ENCODE data around the gene CTH.
"Not testable (repeated sequence)": the region's sequence is repeated elsewhere in the genome, so short reads cannot be mapped to it uniquely, and the experiment has no call there.

GRCh38 chr1:70367397-70367796 is 43.7 kb upstream of the CTH start:
- TF ChIP-seq MYNN (CRISPR knock-in tag; IDR thresholded peaks at IDR 0.05; ENCODE audit: low read depth); ZNF274 (CRISPR knock-in tag; IDR thresholded peaks at IDR 0.05); CTCF (CRISPR knock-in tag; IDR thresholded peaks at IDR 0.05); HDAC2 (CRISPR knock-in tag; IDR thresholded peaks at IDR 0.05); SMC3 (IDR thresholded peaks at IDR 0.05; ENCODE audit: low read length); HNRNPLL (IDR thresholded peaks at IDR 0.05; ENCODE audit: low read depth, low read length, poor library complexity, severe bottlenecking); POLR2A (IDR thresholded peaks at IDR 0.05; ENCODE audit: insufficient read depth in 1 of 2, low read depth in 2 of 2, low read length in 2 of 2); ZNF749 (CRISPR knock-in tag; IDR thresholded peaks at IDR 0.05; ENCODE audit: borderline replicate concordance); POLR2AphosphoS5 (IDR thresholded peaks at IDR 0.05; ENCODE audit: low read depth, low read length): not testable (repeated sequence)

All from HepG2 (cell line).